ENCODE measurements around the gene HS6ST1. TPM values are rescaled to one million over a fixed set of nuclear protein-coding genes. Genes with fewer than 3 reads are reported as not detected.

HS6ST1 gene
- total RNA-seq, 1 donor from 2014 or later, result 68.5 TPM

DNA sequence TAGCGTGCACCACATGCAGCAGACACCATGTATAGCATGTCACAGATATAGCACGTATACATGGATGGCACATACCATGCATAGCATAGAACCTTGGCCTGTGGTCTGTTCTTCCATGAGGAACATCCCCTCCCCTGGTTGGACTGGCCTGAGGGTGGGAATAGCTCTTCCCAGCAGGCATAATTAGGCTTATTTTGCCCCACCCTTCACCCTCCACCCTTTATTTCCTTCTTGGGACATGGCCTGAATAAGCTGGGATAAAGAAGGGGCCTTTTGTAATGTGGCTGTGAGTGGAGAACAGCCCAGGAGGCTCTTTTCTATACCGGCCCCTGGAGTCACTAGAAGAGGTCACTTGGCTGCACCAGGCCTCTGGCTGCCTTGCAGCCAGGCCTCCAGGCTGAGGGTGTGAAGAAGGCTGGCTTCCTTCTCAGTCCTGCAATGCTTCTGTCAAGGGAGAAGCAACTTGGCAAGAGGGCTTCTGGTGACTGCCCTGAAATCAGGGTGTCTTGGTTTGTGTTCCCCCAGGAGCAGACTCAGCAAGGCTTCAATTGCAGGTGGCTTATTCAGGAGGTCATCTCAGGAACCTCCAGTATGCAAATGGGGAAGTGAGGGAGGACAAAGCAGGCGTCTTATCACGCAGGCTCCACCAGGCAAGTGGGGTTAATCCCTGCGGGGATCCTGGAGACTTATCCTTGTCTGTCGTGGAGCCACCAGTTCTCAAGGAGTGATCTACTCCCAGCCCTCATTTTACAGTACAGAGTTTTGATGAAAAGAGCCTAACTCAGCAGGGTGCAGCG, 68.2 kb downstream of the HS6ST1 start:
- Histone ChIP-seq H3K27ac (no peak overlapping the region), H3K27me3 (no peaks in the 10 kb centered on the region), H3K9me3 (no peaks in the 10 kb centered on the region), H3K36me3 (no peaks in the 10 kb centered on the region), H3K4me3 (no peak overlapping the region), H3K4me1 (no peaks in the 10 kb centered on the region)
- intact Hi-C loops (cut with DNase I), result no loop called here
- peak in 1 of 2 donors; percentile 56 for DNase-seq (ENCODE audit: extremely low spot score in 2 of 2)
- TF ChIP-seq POLR2AphosphoS5 (IDR thresholded peaks at IDR 0.05; ENCODE audit: insufficient read depth in 1 of 2, low read depth in 1 of 2) (no peak), POLR2A (IDR thresholded peaks at IDR 0.05) (no peak)
- TF ChIP-seq, protein P1, sequence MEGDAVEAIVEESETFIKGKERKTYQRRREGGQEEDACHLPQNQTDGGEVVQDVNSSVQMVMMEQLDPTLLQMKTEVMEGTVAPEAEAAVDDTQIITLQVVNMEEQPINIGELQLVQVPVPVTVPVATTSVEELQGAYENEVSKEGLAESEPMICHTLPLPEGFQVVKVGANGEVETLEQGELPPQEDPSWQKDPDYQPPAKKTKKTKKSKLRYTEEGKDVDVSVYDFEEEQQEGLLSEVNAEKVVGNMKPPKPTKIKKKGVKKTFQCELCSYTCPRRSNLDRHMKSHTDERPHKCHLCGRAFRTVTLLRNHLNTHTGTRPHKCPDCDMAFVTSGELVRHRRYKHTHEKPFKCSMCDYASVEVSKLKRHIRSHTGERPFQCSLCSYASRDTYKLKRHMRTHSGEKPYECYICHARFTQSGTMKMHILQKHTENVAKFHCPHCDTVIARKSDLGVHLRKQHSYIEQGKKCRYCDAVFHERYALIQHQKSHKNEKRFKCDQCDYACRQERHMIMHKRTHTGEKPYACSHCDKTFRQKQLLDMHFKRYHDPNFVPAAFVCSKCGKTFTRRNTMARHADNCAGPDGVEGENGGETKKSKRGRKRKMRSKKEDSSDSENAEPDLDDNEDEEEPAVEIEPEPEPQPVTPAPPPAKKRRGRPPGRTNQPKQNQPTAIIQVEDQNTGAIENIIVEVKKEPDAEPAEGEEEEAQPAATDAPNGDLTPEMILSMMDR (IDR thresholded peaks at IDR 0.05), result no peak

DNA sequence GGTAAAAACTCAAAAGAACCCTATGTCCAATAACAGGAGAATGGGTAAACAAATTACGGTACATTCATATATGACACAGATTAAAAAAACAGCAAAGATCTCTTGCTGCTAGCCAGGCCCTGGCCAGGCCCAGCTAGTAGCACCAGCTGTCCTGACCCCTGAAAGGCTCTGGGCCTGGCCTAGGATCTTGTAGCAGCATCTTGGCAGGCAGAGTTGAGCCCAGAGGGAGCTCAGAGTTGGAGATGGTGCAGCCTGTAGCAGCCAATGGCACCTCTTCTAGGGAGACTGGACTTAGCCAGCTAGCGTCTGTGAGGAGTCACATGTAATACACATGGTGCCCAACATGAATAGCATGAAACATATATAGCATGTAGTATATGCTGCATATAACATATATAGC, 69.1 kb downstream of the HS6ST1 start:
- H3K27ac ChIP-seq, result no peak overlapping the region
- TF ChIP-seq, protein P1 (IDR thresholded peaks at IDR 0.05), result no peak
- TF ChIP-seq POLR2A (IDR thresholded peaks at IDR 0.05) (no peak), POLR2AphosphoS5 (IDR thresholded peaks at IDR 0.05; ENCODE audit: insufficient read depth in 1 of 2, low read depth in 1 of 2) (no peak)
- no peaks in the 10 kb centered on the region for H3K4me1 ChIP-seq
- intact Hi-C loops (cut with DNase I), result no loop called here
- no peaks in the 10 kb centered on the region for H3K27me3 ChIP-seq
- H3K9me3 ChIP-seq, result no peaks in the 10 kb centered on the region
- DNase-seq (ENCODE audit: extremely low spot score in 2 of 2), result peak in 1 of 2 donors; percentile 65
- no peak overlapping the region for H3K4me3 ChIP-seq
- no peaks in the 10 kb centered on the region for H3K36me3 ChIP-seq

DNA sequence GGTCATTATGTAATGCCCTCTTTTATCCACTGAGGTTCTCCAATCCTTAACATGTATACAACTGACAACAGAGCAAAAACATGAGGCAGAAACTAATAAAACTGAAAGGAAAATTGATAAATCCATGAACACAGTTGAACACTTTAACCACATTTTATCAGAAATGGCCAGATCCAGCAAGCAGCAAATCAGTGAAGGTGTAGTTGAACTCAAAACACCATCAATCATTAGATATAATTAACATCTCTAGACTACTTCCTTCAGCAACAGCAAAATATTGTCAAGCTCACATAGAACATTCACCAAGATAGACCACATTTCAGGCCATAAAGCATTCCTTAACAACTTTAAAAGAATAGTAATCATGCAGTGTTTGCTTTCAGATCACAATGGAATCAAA, 72.9 kb downstream of the HS6ST1 start:
- Histone ChIP-seq H3K36me3 (no peaks in the 10 kb centered on the region), H3K9me3 (no peaks in the 10 kb centered on the region), H3K27me3 (no peaks in the 10 kb centered on the region), H3K27ac (no peak overlapping the region), H3K4me1 (no peaks in the 10 kb centered on the region), H3K4me3 (no peak overlapping the region)
- intact Hi-C loops (cut with DNase I), result no loop called here
- no peak for TF ChIP-seq POLR2AphosphoS5 (IDR thresholded peaks at IDR 0.05; ENCODE audit: insufficient read depth in 1 of 2, low read depth in 1 of 2)
- TF ChIP-seq, protein P1 (IDR thresholded peaks at IDR 0.05), result no peak
- no peak for TF ChIP-seq POLR2A (IDR thresholded peaks at IDR 0.05)
- no peak for DNase-seq (ENCODE audit: extremely low spot score in 2 of 2)

DNA sequence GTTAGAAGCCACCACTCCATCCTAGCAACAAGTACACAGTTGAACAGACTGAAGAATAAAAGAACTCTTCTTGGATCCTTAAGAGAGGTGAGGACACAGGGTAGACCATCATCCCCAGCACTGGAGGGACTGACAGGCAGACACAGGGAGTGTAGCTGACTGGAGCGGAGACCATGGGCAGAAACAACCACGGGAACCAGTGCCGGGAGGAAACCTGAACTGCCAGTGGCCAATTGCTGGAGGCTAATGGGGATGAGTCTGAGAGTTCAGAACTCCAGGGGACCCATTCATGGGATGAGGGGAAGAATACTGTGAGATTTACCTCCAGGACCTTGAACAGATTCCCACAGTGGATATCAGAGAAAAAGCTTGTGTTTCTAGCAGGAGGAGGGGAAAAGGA, 76.8 kb downstream of the HS6ST1 start:
- DNase-seq (ENCODE audit: extremely low spot score in 2 of 2), result peak in 1 of 2 donors; percentile 60
- Histone ChIP-seq H3K9me3 (no peaks in the 10 kb centered on the region), H3K36me3 (no peaks in the 10 kb centered on the region), H3K27ac (no peak overlapping the region), H3K4me1 (no peaks in the 10 kb centered on the region), H3K4me3 (no peak overlapping the region), H3K27me3 (no peaks in the 10 kb centered on the region)
- intact Hi-C loops (cut with DNase I), result no loop called here
- TF ChIP-seq POLR2AphosphoS5 (IDR thresholded peaks at IDR 0.05; ENCODE audit: insufficient read depth in 1 of 2, low read depth in 1 of 2) (no peak), POLR2A (IDR thresholded peaks at IDR 0.05) (no peak)
- TF ChIP-seq, protein P1 (IDR thresholded peaks at IDR 0.05), result no peak
